Pulmonary artery endothelial cell (primary cell): ENCODE measurements around the gene SLC66A3. TPM values are rescaled to one million over a fixed set of nuclear protein-coding genes. Genes with fewer than 3 reads are reported as not detected.
A peak's percentile ranks its signal among the peaks of the same experiment; 100 is the strongest.

Source experiments
- DNase-seq: peaks from one replicate; pipeline ENCODE4 v3.0.0-alpha.2; 2011; ENCODE audit warnings: low read depth, low spot score
- total RNA-seq: library from RNA; depleted of rRNA; stranded (reverse); fragments of >200 nt; gene quantifications from 2 replicates; pipeline ENCODE4 v1.2.3, GENCODE V29; 2014

SLC66A3 gene
- total RNA-seq, result 21.3 and 29.9 TPM in 2 replicates

DNA sequence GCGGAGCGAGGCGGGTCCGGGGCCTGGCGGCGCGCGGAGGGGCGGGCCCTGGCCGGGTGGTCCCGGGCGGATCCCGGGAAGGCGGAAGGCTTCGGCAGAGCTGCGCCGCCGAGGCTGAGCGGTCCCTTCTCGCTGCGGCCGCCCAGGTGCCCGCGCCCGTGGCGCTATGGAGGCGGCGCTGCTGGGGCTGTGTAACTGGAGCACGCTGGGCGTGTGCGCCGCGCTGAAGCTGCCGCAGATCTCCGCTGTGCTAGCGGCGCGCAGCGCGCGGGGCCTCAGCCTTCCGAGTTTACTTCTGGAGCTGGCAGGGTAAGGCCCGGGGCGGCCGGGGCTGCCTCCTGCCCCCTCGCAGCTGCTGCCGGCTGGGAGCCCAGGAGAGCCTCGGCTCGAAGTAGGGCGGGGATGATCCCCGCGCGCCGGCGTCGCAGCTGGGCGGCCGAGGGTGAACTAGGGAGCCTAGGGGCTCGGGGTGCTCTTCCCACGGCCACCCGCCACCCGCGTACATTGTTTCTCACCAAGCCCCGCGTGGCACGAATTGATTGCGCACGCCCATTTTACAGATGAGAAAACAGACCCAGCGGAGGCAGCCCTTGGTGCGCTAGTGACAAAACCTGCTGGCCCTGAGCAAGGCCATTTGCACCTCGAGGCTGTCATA, at the start of gene SLC66A3:
TSS of gene SLC66A3 (plus strand) at position 87 of the 655 bp plus-strand sequence. CDS start at position 167, 80 bp downstream.
- peak; percentile 49 for DNase-seq

GRCh38 chr2:11109002-11109401, 46.3 kb upstream of the SLC66A3 start:
- no peak for DNase-seq

DNA sequence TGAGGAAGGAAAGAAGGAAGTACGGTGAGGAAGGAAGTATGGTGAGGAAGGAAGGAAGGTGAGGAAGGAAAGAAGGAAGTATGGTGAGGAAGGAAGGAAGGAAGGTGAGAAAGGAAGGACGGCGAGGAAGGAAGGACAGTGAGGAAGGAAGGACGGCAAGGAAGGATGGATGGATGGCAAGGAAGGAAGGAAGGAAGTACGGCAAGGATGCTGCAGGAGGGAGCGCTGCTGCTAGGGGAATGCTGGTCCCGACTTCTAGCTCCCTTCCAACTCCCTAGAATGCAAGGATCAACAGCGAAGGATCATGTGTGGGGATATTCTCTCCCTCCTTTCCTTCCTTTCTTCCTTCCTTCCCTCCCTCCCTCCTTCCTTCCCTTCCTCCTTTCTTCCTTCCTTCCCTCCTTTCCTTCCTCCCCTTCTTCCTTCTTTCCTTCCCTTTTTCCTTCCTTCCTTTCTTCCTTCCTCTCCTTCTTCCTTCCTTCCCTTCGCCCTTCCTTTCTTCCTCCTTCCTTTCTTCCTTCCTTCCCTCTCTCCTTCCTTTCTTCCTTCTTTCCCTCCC, 42.3 kb upstream of the SLC66A3 start:
- no peak for DNase-seq

DNA sequence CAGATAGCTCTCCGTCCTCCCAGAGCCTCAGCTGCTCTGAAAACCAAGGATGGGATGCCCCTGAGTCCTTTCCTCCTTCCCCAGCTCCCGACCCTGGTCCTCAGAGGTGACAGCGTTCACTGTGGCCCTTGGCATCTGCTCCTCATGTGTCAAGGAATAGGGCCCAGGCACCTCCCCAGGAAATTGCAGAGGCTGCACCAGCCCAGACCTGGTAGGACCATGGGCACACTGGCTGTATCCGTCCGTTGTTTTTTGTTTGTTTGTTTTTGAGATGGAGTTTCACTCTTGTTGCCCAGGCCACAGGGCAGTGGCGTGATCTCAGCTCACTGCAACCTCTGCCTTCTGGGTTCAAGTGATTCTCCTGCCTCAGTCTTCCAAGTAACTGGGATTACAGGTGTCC, 37.5 kb upstream of the SLC66A3 start:
- no peak for DNase-seq

GRCh38 chr2:11118761-11119160, 36.5 kb upstream of the SLC66A3 start:
- DNase-seq, result no peak

DNA sequence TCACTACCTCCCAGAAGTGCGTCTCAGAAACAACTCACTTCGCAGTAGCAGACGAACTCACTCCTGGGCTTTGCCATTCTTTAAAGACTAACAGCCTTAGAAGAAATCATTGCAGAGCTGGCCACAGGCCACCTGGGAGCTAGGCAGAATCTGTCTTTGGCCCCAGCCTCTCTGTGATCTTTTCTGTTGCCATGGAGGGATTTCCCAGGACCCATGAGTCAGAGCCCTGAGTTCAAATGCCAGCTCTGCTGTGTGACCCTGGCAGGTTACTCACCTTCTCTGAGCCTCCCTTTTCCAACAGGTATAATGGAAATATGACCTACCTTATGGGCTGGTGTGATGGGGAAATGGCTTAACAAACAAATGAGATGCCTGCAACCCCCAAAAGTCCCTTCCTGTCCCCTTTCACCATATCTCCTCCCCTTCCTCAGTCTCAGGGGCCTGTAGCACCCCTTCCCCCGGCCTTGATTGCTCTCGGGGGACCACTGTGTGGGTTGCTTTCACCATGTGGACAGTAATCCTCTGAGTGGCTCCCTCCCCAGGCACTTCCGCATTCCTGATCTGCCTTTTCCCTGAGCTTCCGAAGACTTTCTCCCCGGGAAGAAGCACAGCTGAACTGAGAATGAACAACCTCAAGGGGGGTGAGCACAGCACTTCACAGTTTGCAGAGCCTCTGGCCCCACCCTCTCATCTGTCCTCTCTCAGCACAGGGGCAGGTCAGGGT, 34.0 kb upstream of the SLC66A3 start:
- DNase-seq, result no peak

GRCh38 chr2:11121823-11122155, 33.5 kb upstream of the SLC66A3 start:
- DNase-seq, result no peak

- no peak for DNase-seq
Observed at GRCh38 chr2:11122380-11122779, 32.9 kb upstream of the SLC66A3 start.

GRCh38 chr2:11123001-11123809, 32.1 kb upstream of the SLC66A3 start:
- no peak for DNase-seq

- no peak for DNase-seq
Observed at GRCh38 chr2:11123856-11124759, 31.2 kb upstream of the SLC66A3 start.

DNA sequence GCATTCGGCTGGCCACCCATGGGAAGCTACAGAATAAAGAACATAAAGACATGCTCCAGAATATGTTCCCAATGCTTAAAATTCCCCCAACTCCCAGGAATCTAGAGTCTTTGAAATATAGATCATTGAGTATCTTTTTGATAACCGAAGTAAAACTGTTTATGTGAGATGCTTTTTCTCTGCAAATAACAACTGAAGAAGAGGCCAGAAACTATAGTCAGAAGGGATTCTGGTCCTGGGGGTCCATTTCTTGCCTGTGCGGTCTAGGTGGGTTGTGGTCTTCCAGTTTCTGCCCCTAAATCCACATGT, 30.6 kb upstream of the SLC66A3 start:
- DNase-seq, result no peak

- DNase-seq, result no peak
Observed at GRCh38 chr2:11127761-11128160, 27.5 kb upstream of the SLC66A3 start.

GRCh38 chr2:11128243-11128951, 26.9 kb upstream of the SLC66A3 start:
- peak; percentile 68 for DNase-seq

- DNase-seq, result no peak
Observed at GRCh38 chr2:11129598-11130449, 25.4 kb upstream of the SLC66A3 start.

- DNase-seq, result no peak
Observed at GRCh38 chr2:11131166-11131920, 23.9 kb upstream of the SLC66A3 start.

GRCh38 chr2:11132036-11132671, 23.1 kb upstream of the SLC66A3 start:
- DNase-seq, result no peak

DNA sequence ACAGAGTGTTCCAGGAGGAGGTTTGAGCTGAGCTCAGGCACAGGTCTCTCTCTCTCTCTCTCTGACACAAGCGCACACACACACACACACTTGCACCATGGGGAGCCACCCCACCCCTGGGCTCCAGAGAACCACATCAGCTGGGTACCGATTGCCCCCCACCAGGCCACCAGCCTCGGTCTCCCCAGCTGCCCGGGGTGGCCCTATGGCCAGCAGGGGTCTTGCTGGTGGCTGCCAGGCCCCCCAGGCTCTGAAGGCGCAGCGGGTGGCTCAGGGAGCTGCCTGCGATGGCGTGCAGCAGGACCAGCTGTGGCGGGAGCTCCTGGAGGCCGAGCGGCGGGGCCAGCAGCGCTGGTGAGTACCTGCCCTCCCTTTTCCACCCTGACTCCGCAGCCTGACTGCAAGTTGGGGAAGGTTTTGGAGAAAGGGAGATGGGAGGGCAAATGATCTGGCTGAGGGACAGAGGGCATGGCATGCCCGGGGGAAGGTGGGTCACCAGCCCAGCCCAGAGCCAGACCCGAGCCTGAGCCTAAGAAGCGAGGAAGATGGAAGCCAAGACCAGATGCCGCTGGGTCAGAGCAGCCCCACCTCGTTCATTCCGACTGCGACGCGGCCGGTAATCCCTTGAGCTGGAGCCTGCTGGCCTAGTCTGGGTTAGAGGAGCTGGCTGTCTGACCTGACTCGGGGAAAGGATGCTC, 21.9 kb upstream of the SLC66A3 start:
- no peak for DNase-seq

DNA sequence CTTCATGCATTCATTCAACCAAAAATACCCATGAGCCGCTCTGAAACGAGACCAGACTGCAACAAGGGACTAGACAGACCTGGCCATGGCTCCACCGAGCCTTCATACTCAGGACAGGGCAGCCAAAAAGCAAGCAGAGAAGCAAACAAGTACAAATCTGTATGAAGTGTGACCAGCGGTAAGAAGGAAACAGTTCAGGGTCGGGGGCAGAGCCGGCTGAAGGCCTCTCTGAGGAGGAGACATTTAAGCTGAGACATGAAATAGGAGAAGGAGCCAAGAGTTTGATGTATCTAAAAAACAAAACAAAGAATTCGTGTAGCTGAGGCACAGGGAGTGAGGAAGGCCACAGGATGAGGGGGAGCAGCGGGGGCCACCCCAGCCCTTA, 21.3 kb upstream of the SLC66A3 start:
- no peak for DNase-seq
